Upper lobe of left lung (tissue), 6 donors: Measurements from ENCODE around the gene SLC46A1. TPM values are rescaled to one million over a fixed set of nuclear protein-coding genes. Genes with fewer than 3 reads are reported as not detected.
A peak's percentile ranks its signal among the peaks of the same experiment; 100 is the strongest.

Experiments used
- ATAC-seq, 2 donors: fragments of 200-7000 bp; cut with Tn5 transposase; one replicate each; pipeline ENCODE4 v1.9.1; 2022; ENCODE audit warnings: mild to moderate bottlenecking in 2 of 2, moderate library complexity in 2 of 2; ENCODE audit not compliant: low FRiP score in 2 of 2
- DNase-seq, 2 donors: peaks; one replicate each; pipeline ENCODE4 v3.0.0-alpha.2; 2019 to 2020
- H3K27ac ChIP-seq, 4 donors: fragments of 200-600 bp; sonication (generic); one replicate each; pipeline ENCODE4 v1.5.1; 2016 to 2019
- H3K27me3 ChIP-seq, 4 donors: fragments of 200-600 bp; sonication (generic); one replicate each; pipeline ENCODE4 v1.5.1; 2017 to 2019
- H3K36me3 ChIP-seq, 4 donors: fragments of 200-600 bp; sonication (generic); one replicate each; pipeline ENCODE4 v1.5.1; 2016 to 2019
- H3K4me1 ChIP-seq, 4 donors: fragments of 200-600 bp; sonication (generic); one replicate each; pipeline ENCODE4 v1.5.1; 2018 to 2019
- H3K4me3 ChIP-seq, 4 donors: fragments of 200-600 bp; sonication (generic); one replicate each; pipeline ENCODE4 v1.5.1; 2017 to 2019; ENCODE audit warnings: mild to moderate bottlenecking in 2 of 4, moderate library complexity in 1 of 4
- H3K9me3 ChIP-seq, 4 donors: fragments of 200-600 bp; sonication (generic); one replicate each; pipeline ENCODE4 v1.5.1; 2018 to 2019
- EP300 ChIP-seq, 4 donors: sonication (generic); formaldehyde crosslinking; IDR thresholded peaks; one replicate each; pipeline ENCODE4 v1.5.1; 2017; ENCODE audit warnings: antibody characterized with exemption in 4 of 4, control low read depth in 2 of 4
- POLR2A ChIP-seq, 4 donors: fragments of 450-650 bp; IDR thresholded peaks; one replicate each; pipeline ENCODE4 v1.5.1; 2016 to 2017; ENCODE audit warnings: antibody characterized with exemption in 4 of 4, mild to moderate bottlenecking in 2 of 4
- POLR2AphosphoS5 ChIP-seq, 2 donors: sonication (generic); formaldehyde crosslinking; IDR thresholded peaks; one replicate each; pipeline ENCODE4 v1.5.1; 2017; ENCODE audit warnings: antibody characterized with exemption in 2 of 2
- WGBS, 2 donors: methylation state at CpG; one replicate each; pipeline ENCODE4 v1.1.5; 2017 to 2018; 5-methylcytosine and 5-hydroxymethylcytosine counted together
- total RNA-seq, 6 donors: library from RNA; depleted of rRNA in 4 of 6; stranded (reverse); fragments of >200 nt in 4 of 6; gene quantifications; one replicate each; pipeline versions ENCODE4 v1.1.0 to v1.2.1, GENCODE V29; 2016 to 2021
- TF ChIP-seq, protein P1 (sequence below), 6 experiments: fragments of 450-650 bp in 4 of 6; fragments of 200-600 bp in 2 of 6; sonication (generic) in 2 of 6; IDR thresholded peaks; one replicate each; pipeline ENCODE4 v1.5.1; 2016 to 2019; ENCODE audit warnings: antibody characterized with exemption in 6 of 6
- donor health status: DM: no; HTN: no; CAD: no; lungs with moderate emphysema.
- donor health status: DM: no; HTN: yes; CAD: no; lungs with severe emphysema.

Gene SLC46A1
- total RNA-seq, 6 donors from 2014 or later: 15.0 to 44.0 (median 19.8) TPM

DNA sequence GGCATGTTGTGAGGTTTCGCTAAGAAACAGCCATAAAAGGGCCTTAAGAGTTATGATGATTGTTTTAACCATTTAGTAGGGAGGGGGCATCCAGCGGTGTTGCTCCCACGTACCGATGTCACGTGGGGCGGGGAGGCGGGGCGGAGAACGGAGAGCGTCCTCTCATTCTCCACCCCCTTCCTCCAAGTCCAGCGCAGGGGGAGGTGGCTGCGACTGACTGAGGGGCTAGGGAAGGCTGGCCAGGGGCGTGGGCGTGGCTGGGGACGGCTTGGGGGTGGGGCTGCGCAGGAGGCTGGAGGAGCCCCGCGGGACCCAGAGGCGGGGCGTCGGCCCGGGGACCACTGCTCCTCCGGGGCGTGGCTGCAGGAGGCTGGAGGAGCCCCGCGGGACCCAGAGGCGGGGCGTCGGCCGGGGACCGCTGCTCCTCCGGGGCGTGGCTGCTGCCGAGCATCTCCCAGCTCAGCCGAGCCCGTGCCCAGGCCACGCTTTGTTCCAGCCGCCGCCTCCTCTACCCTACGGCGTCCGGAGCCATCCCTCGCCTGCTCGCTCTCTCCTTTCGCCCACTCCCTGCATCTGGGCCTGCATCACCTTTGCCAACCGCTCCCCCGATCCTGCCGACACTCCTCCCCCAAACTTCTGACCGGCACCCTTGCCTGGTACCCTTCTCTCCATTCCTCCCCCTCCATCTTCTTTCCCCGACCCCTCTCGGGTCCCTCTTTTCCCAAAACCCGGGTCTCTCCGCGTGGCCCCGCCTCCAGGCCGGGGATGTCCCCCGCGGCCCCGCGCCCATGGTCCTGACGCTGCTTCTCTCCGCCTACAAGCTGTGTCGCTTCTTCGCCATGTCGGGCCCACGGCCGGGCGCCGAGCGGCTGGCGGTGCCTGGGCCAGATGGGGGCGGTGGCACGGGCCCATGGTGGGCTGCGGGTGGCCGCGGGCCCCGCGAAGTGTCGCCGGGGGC is 34.5 kb downstream of the SLC46A1 start, which contains the start of gene SARM1:
SARM1 (plus strand) TSS at position 450 of the 958 bp plus-strand sequence; CDS start at position 789, 339 bp downstream.
- H3K36me3 ChIP-seq: no peaks in the 10 kb centered on the region
- H3K4me3 ChIP-seq: peak within 1 kb of the TSS; percentile 34 to 63 (median 54)
- H3K27me3 ChIP-seq: peaks cover 0 to 8% (median 0%) of the 10 kb centered on the region in 4 donors
- DNase-seq (peak; percentile 67 to 95), ATAC-seq (peak; percentile 75 to 85)
- H3K4me1 ChIP-seq: peaks cover 21 to 36% (median 32%) of the 10 kb centered on the region in 4 donors
- H3K9me3 ChIP-seq: no peaks in the 10 kb centered on the region
- H3K27ac ChIP-seq: peak within 1 kb of the TSS; percentile 1 to 67 (median 56)
- TF ChIP-seq, protein P1, sequence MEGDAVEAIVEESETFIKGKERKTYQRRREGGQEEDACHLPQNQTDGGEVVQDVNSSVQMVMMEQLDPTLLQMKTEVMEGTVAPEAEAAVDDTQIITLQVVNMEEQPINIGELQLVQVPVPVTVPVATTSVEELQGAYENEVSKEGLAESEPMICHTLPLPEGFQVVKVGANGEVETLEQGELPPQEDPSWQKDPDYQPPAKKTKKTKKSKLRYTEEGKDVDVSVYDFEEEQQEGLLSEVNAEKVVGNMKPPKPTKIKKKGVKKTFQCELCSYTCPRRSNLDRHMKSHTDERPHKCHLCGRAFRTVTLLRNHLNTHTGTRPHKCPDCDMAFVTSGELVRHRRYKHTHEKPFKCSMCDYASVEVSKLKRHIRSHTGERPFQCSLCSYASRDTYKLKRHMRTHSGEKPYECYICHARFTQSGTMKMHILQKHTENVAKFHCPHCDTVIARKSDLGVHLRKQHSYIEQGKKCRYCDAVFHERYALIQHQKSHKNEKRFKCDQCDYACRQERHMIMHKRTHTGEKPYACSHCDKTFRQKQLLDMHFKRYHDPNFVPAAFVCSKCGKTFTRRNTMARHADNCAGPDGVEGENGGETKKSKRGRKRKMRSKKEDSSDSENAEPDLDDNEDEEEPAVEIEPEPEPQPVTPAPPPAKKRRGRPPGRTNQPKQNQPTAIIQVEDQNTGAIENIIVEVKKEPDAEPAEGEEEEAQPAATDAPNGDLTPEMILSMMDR (IDR thresholded peaks at IDR 0.05): no peak
- TF ChIP-seq POLR2A (IDR thresholded peaks at IDR 0.05): no peak
- no peak for TF ChIP-seq POLR2AphosphoS5 (IDR thresholded peaks at IDR 0.05)
- TF ChIP-seq EP300 (IDR thresholded peaks at IDR 0.05): no peak
- WGBS, 2 donors: 1 to 2% methylated on average over 37 to 71 of the region's 80 CpGs

DNA sequence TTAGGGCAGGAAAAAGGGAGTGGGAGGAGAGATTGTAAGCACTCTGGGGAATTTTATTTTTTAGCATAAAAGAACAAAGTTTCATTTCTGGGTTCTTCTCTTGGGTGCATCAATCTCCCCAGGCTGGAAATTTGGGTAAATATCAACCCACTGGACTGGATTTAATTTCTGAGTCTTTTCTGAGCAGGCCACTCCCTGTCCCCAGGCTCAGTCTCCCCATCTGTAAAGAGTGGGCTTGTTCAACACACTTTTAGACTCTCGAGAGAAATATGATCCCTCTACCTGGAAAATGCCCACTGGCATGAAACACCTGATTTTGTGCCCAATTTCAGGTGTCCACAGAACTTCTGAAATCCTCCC is 35.3 kb downstream of the SLC46A1 start:
- Histone ChIP-seq H3K4me1 (peaks cover 21 to 36% (median 32%) of the 10 kb centered on the region in 4 donors), H3K4me3 (no peak overlapping the region), H3K9me3 (no peaks in the 10 kb centered on the region), H3K27ac (peak overlapping the region; percentile 1 to 67 (median 56)), H3K36me3 (no peaks in the 10 kb centered on the region), H3K27me3 (peaks cover 0 to 8% (median 0%) of the 10 kb centered on the region in 4 donors)
- TF ChIP-seq, protein P1 (IDR thresholded peaks at IDR 0.05): no peak
- TF ChIP-seq POLR2A (IDR thresholded peaks at IDR 0.05): no peak
- no peak for TF ChIP-seq POLR2AphosphoS5 (IDR thresholded peaks at IDR 0.05)
- no peak for TF ChIP-seq EP300 (IDR thresholded peaks at IDR 0.05)
- ATAC-seq: no peak
- no peak for DNase-seq
- WGBS, 2 donors: 69 to 81% methylated on average over 1 of the region's 1 CpG

DNA sequence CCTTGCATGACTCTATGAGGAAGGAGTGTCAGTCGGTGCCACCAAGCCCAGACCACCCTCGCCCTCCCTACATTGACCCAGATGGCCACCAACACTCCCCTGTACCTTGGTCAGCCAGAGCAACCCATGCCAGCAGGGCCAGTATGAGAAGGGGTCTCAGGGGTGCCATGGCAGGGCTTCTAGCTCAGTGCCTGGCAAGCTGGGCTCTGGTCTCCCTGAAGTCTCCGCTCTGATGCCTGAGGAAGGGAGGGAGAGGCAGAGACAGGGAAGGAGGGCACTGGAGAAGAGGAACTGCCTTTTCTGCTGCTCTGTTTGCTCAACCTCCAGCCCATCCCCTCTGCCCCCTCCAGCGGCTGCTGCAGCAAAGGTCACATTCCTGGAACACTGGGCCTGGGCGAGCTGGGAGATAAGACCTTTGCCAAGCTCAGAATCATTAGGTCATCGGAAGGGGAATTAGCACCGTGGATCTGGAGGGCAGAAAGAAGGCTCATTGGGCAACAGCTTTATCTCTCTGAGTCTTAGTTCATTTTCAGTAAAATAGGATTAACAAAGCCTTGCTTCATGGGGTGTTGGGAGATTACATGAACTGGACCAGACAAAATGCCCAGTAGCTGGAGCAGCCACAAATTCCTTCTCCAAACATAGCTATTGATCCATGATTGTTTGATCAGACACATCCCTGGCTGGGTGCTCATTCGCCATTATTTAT is 35.8 kb downstream of the SLC46A1 start, which contains the start of gene VTN:
VTN (minus strand) TSS at position 273 of the 709 bp plus-strand sequence; CDS start at position 169, 104 bp downstream.
- TF ChIP-seq POLR2A (IDR thresholded peaks at IDR 0.05) (no peak), POLR2AphosphoS5 (IDR thresholded peaks at IDR 0.05) (no peak), EP300 (IDR thresholded peaks at IDR 0.05) (no peak)
- TF ChIP-seq, protein P1 (IDR thresholded peaks at IDR 0.05): no peak
- Histone ChIP-seq H3K27me3 (peaks cover 0 to 8% (median 0%) of the 10 kb centered on the region in 4 donors), H3K4me1 (peaks cover 21 to 36% (median 32%) of the 10 kb centered on the region in 4 donors), H3K27ac (peak within 1 kb of the TSS; percentile 1 to 67 (median 56)), H3K36me3 (peaks cover 0 to under 1% (median 0%) of the 10 kb centered on the region in 4 donors), H3K9me3 (no peaks in the 10 kb centered on the region), H3K4me3 (peak within 1 kb of the TSS in 3 of 4 donors; percentile 52 to 63 (median 55))
- ATAC-seq (peak in 1 of 2 donors; percentile 39), DNase-seq (no peak)
- 24 to 27% methylated on average over 8 of the region's 8 CpGs for WGBS, 2 donors

DNA sequence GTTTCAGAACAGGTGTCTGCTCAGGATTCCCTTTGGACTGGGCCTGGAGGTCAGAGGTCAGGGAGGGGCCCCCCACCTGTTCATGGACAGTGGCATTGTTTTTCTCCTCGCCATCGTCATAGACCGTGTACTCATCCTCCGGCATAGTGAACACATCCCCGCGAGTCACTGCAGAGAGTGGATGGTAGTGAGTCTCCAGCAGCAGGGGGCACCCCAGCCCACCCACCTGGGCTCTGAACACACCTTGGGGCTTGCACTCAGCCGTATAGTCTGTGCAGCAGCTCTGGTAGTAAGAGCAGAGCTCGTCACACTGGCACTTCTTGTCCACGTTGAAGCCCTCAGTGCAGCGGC is 36.4 kb downstream of the SLC46A1 start:
- Histone ChIP-seq H3K27me3 (peaks cover 0 to 8% (median 0%) of the 10 kb centered on the region in 4 donors), H3K4me3 (no peak overlapping the region), H3K9me3 (no peaks in the 10 kb centered on the region), H3K4me1 (peaks cover 21 to 36% (median 32%) of the 10 kb centered on the region in 4 donors), H3K27ac (no peak overlapping the region), H3K36me3 (peaks cover 0 to 6% (median 4%) of the 10 kb centered on the region in 4 donors)
- TF ChIP-seq EP300 (IDR thresholded peaks at IDR 0.05) (no peak), POLR2A (IDR thresholded peaks at IDR 0.05) (no peak), POLR2AphosphoS5 (IDR thresholded peaks at IDR 0.05) (no peak)
- TF ChIP-seq, protein P1 (IDR thresholded peaks at IDR 0.05): no peak
- ATAC-seq (no peak), DNase-seq (no peak)
- WGBS, 2 donors: 38 to 73% methylated on average over 4 to 10 of the region's 10 CpGs
